NCI-H82 treated with DMSO at 0.1 percent for 48 hours (cell line): ENCODE measurements around the gene PTP4A2.
"Not testable (repeated sequence)": the region's sequence is repeated elsewhere in the genome, so short reads cannot be mapped to it uniquely, and the experiment has no call there.

Experiments used
- DNase-seq: peaks from one replicate; lab custom pipeline; 2025; ENCODE audit not compliant: unreplicated experiment; lab: John Stamatoyannopoulos, UW

PTP4A2 gene

DNA sequence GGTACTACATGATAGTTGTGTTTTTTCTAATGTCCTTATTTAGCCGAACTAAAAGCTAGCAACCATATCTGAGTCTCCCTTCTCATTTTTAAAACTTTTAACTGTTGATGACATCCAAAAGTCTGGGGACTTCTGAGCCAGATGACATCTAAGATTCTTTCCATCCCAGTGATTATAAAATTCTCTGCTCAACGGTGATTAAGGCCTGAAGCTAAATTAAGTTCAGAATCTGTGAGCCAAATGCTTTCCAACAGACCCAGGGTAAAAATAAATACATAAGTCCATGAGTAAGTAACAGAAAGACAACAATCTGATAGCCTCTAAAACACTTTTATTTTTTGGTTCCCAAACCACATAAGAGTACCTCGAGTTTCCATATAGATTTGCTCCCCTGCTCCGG is 13.1 kb upstream of the PTP4A2 start:
- DNase-seq = no peak

GRCh38 chr1:31949862-31950261 is 11.7 kb upstream of the PTP4A2 start:
- DNase-seq = no peak

DNA sequence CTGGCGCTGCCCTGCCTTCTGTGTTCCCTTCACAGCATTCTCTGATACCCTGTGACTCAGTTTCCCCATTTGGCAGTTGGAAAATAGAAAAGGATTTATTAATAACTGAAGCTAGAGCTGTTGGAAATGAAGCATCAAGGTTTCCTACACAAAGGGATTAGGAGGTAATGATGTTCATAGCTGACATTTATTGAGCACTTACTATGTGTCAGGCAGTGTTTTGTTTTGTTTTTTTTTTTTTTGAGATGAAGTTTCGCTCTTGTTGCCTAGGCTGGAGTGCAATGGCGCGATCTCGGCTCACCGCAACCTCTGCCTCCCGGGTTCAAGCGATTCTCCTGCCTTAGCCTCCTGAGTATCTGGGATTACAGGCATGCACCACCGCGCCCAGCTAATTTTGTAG is 7.5 kb upstream of the PTP4A2 start:
- not testable (repeated sequence) for DNase-seq

DNA sequence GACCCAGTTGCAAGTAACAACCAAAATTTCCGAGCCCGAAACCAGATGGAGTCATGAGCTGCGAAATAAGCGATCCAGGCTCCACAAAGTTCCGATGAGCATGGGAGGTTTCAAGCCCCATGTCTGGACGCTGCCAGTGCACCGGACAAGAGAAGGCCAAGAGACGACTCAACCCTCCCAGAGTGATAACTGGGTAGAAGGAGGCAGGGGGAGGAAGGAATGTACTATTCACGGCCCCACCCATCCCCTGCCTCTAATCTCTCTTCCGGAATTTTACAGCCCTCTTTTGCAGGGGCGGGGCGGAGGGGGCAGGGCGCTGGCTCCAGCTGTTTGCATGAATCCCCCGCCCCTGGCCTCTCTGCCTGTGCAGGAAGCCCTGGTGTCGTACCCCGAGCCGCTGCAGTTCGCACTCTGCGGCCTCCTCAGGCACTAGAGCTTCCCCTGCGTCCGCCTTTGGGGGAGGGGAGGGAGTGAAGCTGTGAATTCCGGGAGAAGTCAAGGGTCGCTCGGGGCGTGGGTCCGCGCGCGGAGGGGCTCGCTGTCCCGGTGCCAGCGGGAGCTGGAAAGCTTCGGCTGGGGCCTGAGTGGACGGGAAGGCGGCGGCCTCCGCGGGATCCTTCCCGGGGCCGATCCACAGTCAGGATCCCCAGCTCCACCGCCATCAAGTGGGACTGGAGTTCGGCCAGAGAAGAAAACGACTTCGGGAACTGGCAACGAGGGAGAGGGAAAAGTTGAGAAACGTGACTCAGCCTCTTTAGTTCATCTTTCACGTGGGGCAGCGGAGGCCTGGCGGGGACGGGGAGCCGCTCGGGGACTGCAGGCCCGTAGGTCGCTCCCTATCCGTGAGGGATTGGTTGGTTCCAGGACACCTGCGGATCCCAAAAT is 6.3 kb upstream of the PTP4A2 start:
- peak; percentile 50 for DNase-seq

GRCh38 chr1:31943546-31944184 is 5.5 kb upstream of the PTP4A2 start:
- DNase-seq = no peak

- not testable (repeated sequence) for DNase-seq
Observed at GRCh38 chr1:31942061-31942460, 3.9 kb upstream of the PTP4A2 start.

DNA sequence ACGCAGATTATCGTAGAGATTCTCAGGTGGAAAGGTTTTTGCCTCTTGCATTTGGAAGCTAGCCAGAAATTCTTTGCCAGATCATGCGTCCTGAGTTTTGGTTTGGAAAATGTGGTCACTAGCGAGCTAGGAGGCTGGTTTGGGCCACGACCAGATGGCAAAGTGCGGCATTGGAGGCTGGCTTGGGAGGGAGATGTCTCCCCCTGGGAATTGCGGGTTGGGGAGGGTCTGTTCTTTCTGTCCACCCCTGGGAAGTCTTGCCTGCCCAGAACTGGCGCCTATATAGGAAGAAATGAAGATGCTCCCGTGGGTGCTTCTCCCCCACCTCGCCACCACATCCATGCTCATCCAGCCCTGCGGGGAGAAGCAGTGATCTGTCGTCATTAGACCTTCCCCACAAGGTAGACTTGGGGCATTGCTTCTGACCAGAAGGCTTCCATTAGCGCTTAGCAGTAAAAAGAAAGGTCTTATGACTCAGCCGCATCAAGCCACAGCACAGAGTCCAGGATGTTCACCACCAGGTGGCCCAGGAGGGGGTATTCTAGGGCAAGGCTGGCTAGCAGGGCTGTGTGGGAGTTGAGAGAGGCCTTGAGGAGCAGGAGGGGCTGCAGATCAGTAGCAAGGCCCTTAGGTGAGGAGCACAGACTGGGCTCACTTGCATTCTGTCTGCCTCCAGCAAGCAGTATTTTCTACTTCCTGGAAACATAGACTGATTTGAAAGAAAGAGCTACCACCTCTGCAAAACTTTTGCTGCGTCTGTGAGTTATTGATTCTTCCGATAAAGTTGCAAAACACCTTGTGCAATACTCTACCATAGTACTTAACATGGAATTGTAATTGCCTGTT is 1.5 kb upstream of the PTP4A2 start:
- DNase-seq = peak; percentile 68

- DNase-seq = no peak
Observed at GRCh38 chr1:31937300-31938183, 626 bp downstream of the PTP4A2 start.

GRCh38 chr1:31936981-31937299 is 1.2 kb downstream of the PTP4A2 start:
- DNase-seq = no peak

DNA sequence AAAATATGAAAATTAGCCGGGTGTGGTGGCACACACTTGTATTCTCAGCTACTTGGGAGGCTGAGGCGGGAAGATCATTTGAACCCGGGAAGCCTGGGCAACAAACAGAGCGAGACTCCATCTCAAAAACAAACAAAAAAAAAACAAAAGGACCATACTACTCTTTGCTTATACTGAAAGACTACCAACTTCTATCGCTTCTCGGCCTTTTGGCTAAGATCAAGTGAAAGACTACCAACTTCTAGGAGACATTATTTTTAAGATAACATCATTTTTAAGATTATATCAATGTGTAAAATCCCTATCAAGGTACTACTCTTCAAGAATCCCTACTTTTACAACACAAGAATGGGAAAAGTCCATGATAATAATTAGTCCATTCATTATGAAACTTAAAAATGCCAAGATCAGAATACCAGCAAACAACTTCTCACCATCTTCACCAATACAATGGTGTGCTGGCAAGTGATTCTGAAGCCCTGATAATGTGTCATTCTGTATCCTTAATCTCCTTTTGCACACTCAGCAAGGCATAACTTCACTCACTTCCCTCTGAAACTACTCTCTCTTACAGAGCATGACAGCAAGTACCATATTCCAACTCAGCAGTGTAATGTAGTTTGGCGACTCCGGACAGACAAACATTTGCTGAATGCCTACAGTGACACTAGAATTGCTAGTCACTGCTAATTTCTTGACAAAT is 1.7 kb downstream of the PTP4A2 start:
- no peak for DNase-seq

DNA sequence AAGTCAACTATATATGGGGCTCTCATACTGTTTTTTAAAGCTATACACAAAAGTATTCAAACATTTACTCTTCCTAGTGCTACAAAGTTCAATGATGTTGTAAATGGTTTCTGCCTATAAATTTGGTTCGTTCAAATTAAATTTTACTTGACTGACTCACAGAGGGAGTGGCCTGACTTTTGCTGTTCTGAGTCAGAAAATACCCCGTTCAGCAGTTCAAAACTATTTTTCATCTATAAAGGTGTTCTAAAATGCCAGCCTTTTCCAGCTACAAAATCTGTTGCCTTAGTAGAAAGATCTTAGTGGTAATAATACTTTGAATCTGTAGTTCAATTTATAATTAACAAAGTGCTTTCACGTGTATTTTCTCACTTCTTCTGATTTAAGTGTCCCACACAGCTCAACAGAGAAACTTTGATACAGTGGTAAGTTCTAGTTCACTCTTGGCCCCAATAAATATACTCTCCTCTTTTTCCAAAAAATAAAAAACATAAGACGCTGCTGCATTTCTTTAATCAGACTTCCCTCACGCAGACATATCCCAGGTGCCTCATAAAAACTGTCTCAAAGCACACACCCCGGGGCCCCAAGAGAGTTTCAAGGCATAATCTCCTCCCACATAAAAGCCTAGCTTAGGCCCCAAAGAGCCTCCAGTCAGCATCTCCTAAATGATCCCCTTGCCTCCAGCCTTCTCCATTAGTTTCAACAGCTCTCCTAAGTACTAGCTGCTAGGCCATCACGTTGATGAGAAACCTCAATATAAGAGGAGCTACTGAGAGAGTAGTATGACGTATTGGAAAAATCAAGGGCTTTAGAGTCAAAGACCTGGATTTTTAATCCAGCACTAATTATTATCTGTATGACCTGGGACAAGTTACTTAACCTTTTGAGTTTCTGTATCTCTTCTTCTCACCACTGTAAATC is 3.2 kb downstream of the PTP4A2 start:
- peak; percentile 80 for DNase-seq

GRCh38 chr1:31932491-31933316 is 5.5 kb downstream of the PTP4A2 start:
- DNase-seq = no peak

GRCh38 chr1:31931593-31932225 is 6.5 kb downstream of the PTP4A2 start:
- no peak for DNase-seq

GRCh38 chr1:31930836-31931592 is 7.2 kb downstream of the PTP4A2 start:
- no peak for DNase-seq

DNA sequence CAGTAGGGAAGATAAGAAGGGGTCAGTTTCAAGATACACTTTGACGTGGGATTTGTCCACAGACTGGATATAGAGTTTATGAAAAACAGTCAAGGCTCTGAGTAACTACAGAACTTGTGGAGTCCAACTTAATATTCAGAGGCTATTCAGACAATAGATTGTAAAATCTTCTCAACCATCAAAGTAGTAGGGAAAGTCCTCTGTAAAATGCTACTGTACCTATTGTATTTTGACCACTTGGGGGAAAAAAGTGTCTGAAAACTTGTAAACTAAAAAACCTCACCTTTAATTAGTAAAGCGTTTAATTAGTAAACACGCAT is 10.5 kb downstream of the PTP4A2 start:
- no peak for DNase-seq

GRCh38 chr1:31926853-31927660 is 11.1 kb downstream of the PTP4A2 start:
- DNase-seq = no peak
